Measurements from ENCODE around the gene MAP3K3.
"Not testable (repeated sequence)": the region's sequence is repeated elsewhere in the genome, so short reads cannot be mapped to it uniquely, and the experiment has no call there.

The MAP3K3 gene

DNA sequence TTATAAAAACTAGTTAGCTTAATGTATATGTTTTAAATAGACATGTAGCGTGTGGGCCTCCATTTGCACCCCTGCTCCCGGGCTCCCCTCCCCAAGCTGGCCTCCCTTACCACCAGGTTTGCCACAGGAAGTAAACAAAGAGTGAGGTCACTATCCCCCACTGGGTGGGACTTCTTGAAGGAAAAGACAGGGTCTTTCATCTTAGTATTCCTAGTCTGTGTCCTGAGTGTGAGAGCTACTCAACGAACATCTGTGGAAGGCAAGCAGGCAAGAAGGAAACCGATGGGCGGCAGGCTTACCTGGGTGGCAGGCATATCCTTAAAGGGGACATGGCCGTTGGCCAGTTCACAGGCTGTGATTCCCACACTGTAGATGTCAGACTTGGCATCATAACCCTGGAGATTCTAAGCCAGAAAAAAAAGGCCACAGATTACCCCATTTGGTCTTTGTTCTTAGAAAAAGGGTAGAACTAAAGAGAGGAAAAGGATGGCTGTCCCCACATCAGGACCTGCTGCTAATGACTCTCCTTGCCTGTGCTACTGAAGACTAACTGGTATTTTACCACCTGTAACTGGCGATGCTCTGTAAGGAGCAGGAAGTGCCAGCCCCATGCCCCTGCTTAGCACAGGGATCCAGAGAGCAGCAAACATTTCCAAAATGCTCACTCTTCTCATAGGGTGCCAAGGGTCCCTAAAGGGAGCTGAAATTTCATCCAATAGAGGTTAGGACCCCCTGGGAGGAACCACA, 84.3 kb downstream of the MAP3K3 start:
- no peak for DNase-seq (ENCODE audit: low read depth)

DNA sequence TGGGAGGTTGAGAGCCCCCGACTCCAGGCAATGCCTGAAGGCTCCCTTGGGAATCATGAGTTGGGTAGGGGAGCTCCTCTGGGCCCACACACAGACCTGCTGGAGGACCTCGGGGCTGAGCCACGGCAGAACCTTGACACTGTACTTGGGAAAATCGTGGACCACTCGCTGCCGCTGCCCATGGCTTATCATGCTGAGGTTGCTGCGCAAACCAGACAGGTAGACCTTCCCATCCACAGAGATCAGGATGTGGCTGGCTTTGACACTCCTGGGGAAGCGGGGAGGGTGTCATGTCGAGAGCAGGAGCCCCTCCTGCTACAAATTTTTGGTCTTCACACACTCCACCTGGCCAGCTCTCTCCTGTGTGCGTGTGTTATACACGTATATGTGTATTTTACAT, 84.9 kb downstream of the MAP3K3 start:
- no peak for DNase-seq (ENCODE audit: low read depth)

DNA sequence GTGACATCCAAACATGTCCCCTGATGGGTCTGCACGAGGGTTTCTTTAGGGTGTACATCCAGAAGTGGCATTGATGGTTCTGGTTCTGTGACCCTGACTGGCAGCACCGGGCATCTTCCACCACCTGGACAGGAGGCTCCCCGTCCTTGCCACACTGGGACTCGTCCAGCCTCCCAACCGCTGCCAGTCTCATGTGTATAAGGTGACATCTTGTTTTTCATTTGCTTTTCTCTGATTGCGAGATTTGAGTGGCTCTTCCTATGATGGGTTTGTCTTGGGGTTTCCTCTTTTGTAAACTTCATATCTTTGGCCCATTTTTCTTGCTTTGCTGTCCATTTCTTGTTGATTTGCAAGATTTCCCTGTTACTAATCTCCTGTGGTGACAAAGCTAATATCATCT, 86.9 kb downstream of the MAP3K3 start:
- DNase-seq (ENCODE audit: low read depth) = no peak

DNA sequence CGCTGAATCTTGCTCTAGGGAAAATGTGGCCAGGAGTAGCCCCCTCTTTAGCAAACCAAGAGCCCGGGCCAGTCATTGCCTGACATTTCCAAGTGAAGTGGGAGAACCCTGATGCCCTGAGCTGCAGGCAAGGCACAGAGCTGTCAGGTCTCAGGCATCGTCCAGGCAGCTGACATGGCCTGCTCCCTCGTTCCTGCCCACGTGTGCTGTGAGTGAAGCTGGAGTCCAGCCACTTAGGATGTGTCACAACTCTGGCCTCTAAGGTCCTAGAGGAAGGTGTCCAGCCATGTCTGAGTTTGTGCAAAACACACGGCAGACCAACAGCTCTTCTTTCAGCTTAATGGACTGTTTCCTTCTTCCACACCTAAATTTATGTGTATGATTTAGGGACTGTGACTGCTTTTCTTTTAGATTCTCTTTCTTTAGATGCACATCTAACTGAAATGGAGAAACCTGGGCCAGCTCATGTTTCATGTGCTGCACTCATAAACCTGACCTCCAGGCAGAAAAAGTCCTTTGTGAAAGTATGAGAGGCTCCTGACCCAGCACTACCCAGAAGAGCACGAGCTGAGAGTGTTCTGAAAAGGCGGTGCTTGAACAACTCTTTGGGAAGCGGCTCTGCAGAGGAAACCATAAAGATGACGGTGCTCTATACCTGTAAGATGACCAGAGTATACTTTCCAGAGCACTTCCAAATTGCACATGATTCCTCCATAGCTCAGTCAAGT, 92.5 kb downstream of the MAP3K3 start:
- peak; percentile 9 for DNase-seq (ENCODE audit: low read depth)

DNA sequence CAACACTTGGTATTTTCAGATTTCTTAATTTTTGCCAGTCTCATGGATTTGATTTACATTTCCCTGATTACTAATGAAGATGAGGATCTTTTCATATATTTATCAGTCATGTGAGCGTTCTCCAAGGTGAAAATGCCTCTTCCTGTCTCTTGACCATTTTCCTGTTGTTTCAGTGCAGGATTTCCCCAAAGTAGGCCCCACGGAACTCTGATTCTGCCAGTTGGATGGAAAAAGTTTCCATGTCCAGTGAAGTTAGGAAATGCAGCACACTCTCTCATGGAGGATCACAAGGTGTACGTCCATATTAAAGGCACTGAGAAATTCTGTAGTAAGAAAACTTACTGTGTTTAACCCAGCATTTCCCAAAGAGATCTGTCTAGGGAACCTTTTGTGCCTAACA, 94.2 kb downstream of the MAP3K3 start:
- no peak for DNase-seq (ENCODE audit: low read depth)

DNA sequence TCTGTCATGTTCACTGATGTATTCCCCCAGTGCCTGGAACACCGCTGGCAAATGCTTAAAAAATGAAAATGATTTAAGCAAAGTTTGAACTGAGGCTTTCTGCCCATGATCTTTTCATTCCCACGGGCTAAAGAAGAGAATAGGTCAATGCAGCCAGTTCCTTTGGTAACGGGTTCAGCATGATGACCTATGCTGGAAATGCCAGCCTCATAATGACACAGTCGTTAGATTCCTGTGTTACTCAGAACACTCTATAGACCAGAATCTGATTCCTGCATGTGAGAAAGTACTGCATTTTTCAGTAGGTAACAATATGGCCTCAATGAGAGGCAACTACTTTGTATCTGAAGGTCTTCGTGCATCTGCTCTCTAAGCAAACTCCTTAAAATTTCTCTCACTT, 96.8 kb downstream of the MAP3K3 start:
- DNase-seq (ENCODE audit: low read depth) = no peak

DNA sequence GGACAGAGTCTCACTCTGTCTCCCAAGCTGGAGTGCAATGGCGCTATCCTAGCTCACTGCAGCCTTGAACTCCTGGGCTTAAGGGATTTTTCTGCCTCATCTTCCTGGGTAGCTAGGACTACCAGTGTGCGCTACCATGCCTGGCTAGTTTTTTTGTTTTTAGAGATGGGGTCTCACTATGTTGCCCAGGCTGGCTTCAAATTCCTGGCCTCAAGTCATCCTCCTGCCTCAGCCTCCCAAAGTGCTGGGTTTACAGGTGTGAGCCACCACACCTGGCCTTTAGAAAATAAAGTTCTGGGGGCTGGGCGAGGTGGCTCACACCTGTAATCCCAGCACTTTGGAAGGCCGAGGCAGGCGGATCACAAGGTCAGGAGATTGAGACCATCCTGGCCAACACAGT, 98.0 kb downstream of the MAP3K3 start:
- not testable (repeated sequence) for DNase-seq (ENCODE audit: low read depth)

DNA sequence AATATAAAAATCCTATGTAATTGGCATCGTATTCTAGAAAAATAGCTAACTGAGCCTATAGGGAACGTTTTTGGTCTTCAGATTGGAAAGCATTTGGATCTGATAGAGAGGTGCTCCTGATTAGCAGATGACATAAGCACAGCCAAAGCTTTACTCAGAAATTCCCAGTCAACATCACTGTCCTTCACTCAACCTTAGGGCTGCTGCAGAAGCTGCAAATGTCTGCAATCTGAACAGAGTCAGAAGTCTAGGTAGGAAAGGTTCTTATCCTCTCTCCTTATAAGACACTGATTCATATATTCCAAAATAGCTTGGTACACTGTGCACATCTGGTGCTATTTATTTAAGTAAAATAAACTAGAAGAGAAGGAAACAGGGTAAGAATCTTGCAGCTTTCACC, 100.2 kb downstream of the MAP3K3 start:
- DNase-seq (ENCODE audit: low read depth) = peak; percentile 22

DNA sequence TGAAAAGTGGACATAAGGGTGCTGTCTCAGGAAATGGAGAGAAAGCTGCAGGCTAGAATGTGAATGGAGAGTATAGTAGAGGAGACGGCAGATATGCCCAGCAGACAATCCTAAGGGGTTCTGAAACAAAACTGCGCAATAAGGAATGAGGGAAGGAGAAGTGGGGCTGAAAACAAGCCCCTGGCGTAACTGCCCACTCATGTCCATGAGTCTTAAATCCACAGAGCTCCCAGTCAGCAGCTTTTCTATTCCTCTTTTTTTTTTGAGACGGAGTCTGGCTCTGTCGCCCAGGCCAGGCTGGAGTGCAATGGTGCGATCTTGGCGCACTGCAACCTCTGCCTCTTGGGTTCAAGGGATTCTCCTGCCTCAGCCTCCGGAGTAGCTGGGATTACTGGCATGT, 113.5 kb downstream of the MAP3K3 start:
- DNase-seq (ENCODE audit: low read depth) = no peak

DNA sequence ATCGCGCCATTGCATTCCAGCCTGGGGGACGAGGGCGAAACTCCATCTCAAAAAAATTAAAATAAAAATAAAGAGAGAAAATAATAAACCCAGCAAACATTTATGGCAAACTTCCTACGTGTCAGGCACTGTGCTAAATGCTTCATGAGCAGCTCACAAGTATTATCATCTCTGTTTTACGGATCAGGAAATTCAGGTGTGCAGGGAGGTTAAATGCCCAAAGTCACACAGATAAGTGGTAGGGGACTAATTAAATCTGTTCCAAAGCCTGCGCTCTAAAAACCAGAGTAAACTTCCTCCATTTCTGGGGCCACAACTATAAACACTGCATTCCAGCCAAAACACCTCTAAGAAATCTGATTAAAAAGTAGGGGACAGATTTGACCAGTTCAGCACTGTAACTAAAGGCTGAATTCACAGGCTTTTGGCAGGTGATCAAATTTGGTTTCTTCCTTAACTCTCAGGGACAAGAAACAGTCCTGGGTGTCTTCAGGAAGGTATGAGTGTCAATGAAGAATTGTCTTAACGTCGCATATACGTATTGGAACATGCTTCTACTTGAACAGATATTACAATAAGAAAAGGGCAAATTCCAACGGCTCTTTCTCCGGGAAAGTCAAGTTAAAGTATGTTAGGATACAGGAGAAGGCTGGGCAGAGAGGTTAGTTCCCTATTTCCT, 118.4 kb downstream of the MAP3K3 start:
- no peak for DNase-seq (ENCODE audit: low read depth)

DNA sequence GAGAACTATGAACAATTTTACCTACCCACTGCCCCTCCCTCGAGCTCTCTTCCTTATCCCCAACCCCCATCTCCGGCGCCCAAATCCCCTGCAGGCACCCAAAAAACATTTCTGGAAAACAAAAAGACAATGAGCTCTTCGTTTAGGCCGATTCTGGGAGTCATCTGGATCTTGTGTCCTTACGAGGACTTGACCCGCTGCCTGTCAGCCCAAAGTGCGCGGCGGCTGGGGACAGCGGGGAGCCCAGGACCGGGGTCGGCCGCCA, 118.9 kb downstream of the MAP3K3 start:
- no peak for DNase-seq (ENCODE audit: low read depth)

DNA sequence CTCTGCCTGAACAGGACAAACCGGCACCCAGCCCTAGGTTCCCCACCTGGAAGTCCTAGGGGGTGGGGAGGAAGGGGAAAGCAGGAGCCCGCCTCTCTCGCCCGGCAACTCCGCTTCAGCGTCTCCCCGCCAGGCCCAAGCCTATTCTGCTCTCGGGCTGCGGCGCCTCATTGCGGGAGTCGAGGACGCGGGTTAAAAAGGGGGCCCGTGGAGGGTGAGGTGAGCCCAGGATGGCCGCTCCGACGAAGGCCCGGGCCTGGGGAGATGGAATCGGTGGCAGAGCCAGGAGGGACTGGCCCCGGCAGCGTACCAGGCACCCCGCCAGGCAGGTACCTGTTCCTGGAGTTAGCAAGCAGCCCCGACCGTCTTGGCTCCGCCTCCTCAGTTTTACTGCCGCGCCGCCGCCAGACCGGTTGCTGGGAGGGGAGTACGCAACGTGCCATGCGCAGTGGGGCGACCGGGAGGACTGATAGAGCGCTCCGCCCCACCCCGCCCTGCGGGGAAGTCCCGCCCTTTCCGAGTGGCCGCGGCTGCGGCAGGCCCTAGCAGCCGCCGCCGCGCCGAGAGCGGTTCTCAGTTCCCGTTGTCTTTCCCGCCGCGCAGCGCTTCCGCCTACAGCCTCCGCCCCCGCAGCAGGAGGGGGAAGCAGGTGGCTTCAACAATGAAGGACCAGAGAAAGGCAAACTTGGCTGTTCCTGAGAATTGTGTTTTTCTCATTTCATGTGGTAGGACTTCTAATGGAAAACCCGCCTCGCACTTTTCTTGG, 119.4 kb downstream of the MAP3K3 start, which contains the start of gene STRADA:
Gene STRADA, minus strand, starts transcription at position 392 of the 766 bp plus-strand sequence. CDS start 13,430 bp downstream, outside the sequence.
- DNase-seq (ENCODE audit: low read depth) = peak; percentile 94

Measured in fibroblast of gingiva (primary cell).